Osteoblast (primary cell): ENCODE measurements around the gene PRR14L. TPM values are rescaled to one million over a fixed set of nuclear protein-coding genes. Genes with fewer than 3 reads are reported as not detected.

Experiments
- DNase-seq: peaks from one replicate; pipeline ENCODE4 v3.0.0; 2011; ENCODE audit warnings: low spot score, mixed read lengths; ENCODE audit not compliant: insufficient read length; ENCODE audit errors: missing footprints
- H2AFZ ChIP-seq: 2 replicates; pipeline ENCODE4 v1.6.0; 2011; ENCODE audit warnings: mild to moderate bottlenecking, low read length
- H3K27ac ChIP-seq: 2 replicates; pipeline ENCODE4 v1.5.1; 2011; ENCODE audit warnings: mild to moderate bottlenecking, low read depth, low read length, moderate library complexity
- H3K27me3 ChIP-seq: 2 replicates; pipeline ENCODE4 v1.6.0; 2012; ENCODE audit warnings: mild to moderate bottlenecking, control low read depth, inconsistent platforms, low read length, moderate library complexity; ENCODE audit not compliant: insufficient read depth
- H3K36me3 ChIP-seq: 2 replicates; pipeline ENCODE4 v1.5.1; 2011; ENCODE audit warnings: mild to moderate bottlenecking, low read length, control low read depth, moderate library complexity; ENCODE audit not compliant: insufficient read depth
- H3K4me1 ChIP-seq: 2 replicates; pipeline ENCODE4 v1.5.1; 2011; ENCODE audit warnings: mild to moderate bottlenecking, low read length, control low read depth, moderate library complexity; ENCODE audit not compliant: insufficient read depth
- H3K4me2 ChIP-seq: 2 replicates; pipeline ENCODE4 v1.6.0; 2011; ENCODE audit warnings: mild to moderate bottlenecking, low read length; ENCODE audit not compliant: insufficient read depth
- H3K4me3 ChIP-seq: fragments of 200-600 bp; sonication (generic); 3 replicates; pipeline ENCODE4 v1.5.1; 2012; ENCODE audit warnings: mild to moderate bottlenecking, low read length, inconsistent platforms; ENCODE audit not compliant: insufficient read depth
- H3K79me2 ChIP-seq: 2 replicates; pipeline ENCODE4 v1.6.0; 2012; ENCODE audit warnings: mild to moderate bottlenecking, low read length, control low read depth, inconsistent platforms; ENCODE audit not compliant: insufficient read depth
- H3K9me3 ChIP-seq: 2 replicates; pipeline ENCODE4 v1.5.1; 2011; ENCODE audit warnings: low read depth, low read length, control low read depth
- H4K20me1 ChIP-seq: 2 replicates; pipeline ENCODE4 v1.6.0; 2012; ENCODE audit warnings: mild to moderate bottlenecking, low read length, control low read depth; ENCODE audit not compliant: insufficient read depth
- total RNA-seq: library from RNA; depleted of rRNA; stranded (reverse); fragments of >200 nt; gene quantifications from 2 replicates; pipeline ENCODE4 v1.2.3, GENCODE V29; 2012
- TF ChIP-seq, protein P1 (sequence below): IDR thresholded peaks from 2 replicates; pipeline ENCODE4 v1.5.1; 2011; ENCODE audit warnings: mild to moderate bottlenecking, low read depth, low read length, moderate library complexity; ENCODE audit errors: extremely low read depth

Gene PRR14L
- total RNA-seq, 1 donor, result 22.1 TPM

- H3K9me3 ChIP-seq, result no peaks in the 10 kb centered on the region
- no peak overlapping the region for H3K27ac ChIP-seq
- TF ChIP-seq, protein P1, sequence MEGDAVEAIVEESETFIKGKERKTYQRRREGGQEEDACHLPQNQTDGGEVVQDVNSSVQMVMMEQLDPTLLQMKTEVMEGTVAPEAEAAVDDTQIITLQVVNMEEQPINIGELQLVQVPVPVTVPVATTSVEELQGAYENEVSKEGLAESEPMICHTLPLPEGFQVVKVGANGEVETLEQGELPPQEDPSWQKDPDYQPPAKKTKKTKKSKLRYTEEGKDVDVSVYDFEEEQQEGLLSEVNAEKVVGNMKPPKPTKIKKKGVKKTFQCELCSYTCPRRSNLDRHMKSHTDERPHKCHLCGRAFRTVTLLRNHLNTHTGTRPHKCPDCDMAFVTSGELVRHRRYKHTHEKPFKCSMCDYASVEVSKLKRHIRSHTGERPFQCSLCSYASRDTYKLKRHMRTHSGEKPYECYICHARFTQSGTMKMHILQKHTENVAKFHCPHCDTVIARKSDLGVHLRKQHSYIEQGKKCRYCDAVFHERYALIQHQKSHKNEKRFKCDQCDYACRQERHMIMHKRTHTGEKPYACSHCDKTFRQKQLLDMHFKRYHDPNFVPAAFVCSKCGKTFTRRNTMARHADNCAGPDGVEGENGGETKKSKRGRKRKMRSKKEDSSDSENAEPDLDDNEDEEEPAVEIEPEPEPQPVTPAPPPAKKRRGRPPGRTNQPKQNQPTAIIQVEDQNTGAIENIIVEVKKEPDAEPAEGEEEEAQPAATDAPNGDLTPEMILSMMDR, result no peak
- H4K20me1 ChIP-seq, result no peaks in the 10 kb centered on the region
- no peaks in the 10 kb centered on the region for H3K79me2 ChIP-seq
- DNase-seq, result no peak
- peaks cover 38% of the 10 kb centered on the region for H3K36me3 ChIP-seq
- no peak overlapping the region for H2AFZ ChIP-seq
- no peaks in the 10 kb centered on the region for H3K27me3 ChIP-seq
- no peak overlapping the region for H3K4me3 ChIP-seq
- H3K4me1 ChIP-seq, result peaks cover 4% of the 10 kb centered on the region
- H3K4me2 ChIP-seq, result no peak overlapping the region
Observed at GRCh38 chr22:31691408-31691807, 58.5 kb downstream of the PRR14L start.

DNA sequence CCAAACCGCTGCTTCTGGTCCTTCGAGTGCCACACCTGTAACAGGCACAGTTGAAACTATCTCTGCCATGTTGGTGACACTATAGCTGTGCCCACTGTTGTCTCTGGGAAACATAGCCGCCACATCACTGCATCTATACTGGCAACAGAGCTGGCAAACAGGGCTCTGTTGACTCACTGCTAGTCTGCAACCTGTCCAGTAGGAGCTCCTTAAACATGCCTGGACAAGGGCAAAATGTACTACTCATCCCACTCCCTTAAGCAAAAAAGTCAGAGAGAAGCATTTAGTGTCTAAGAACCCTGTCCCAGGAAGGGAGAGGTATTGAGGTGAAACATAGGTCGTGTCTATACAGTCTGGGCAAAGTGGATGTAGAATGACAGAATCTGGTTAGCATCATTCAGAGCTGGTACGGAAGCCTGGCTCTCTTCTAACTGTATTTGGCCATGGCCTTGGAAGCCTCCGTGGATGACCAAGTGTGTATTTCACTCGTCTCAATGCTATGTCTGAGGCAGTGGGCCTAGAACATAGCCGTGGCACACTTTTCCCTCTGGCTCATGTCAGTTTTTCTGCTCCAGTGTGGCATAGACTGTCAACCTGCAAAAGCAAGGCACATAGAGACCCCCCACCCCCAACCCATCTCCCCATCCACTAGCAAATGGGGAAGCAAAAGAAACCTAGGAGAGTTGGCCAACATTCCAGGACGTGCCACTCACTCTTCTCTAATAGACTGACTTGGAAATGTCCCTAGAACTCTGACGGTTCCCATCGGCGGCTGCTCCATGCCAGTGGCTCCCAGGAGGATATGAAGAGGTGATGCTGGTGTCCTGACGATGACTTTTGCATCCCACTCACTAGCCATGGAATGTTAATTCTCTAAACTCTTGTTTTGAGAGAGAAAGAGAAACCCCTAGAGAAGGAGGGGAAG lies 66.5 kb downstream of the PRR14L start:
- Histone ChIP-seq H2AFZ (no peak overlapping the region), H3K4me2 (peak overlapping the region; percentile 9), H3K4me1 (peaks cover 48% of the 10 kb centered on the region), H4K20me1 (no peaks in the 10 kb centered on the region), H3K36me3 (peaks cover 22% of the 10 kb centered on the region), H3K4me3 (no peak overlapping the region), H3K27ac (peak overlapping the region; percentile 90), H3K27me3 (no peaks in the 10 kb centered on the region), H3K79me2 (no peaks in the 10 kb centered on the region), H3K9me3 (no peaks in the 10 kb centered on the region)
- TF ChIP-seq, protein P1, result no peak
- peak; percentile 56 for DNase-seq

GRCh38 chr22:31682751-31683150 lies 67.2 kb downstream of the PRR14L start:
- no peaks in the 10 kb centered on the region for H3K9me3 ChIP-seq
- H3K27ac ChIP-seq, result peak overlapping the region; percentile 90
- no peak overlapping the region for H3K4me3 ChIP-seq
- no peak overlapping the region for H2AFZ ChIP-seq
- DNase-seq, result no peak
- H3K27me3 ChIP-seq, result no peaks in the 10 kb centered on the region
- H3K36me3 ChIP-seq, result peaks cover 22% of the 10 kb centered on the region
- H3K4me2 ChIP-seq, result peak overlapping the region; percentile 83
- no peaks in the 10 kb centered on the region for H3K79me2 ChIP-seq
- TF ChIP-seq, protein P1, result no peak
- peaks cover 48% of the 10 kb centered on the region for H3K4me1 ChIP-seq
- H4K20me1 ChIP-seq, result no peaks in the 10 kb centered on the region
